Hepatocyte (in vitro differentiated cells): ENCODE results near the gene TTLL7.

ENCODE experiments used
- EZH2 ChIP-seq: fragments of 200-600 bp; sonication (generic); IDR thresholded peaks from 2 replicates; pipeline ENCODE4 v1.6.1; 2016; ENCODE audit warnings: antibody characterized with exemption, mild to moderate bottlenecking, borderline replicate concordance
- EZH2phosphoT487 ChIP-seq: fragments of 200-600 bp; sonication (generic); IDR thresholded peaks from one replicate; pipeline ENCODE4 v1.6.1; 2018; ENCODE audit warnings: antibody characterized with exemption, mild to moderate bottlenecking, low read depth, moderate library complexity; ENCODE audit not compliant: unreplicated experiment, severe bottlenecking
- TF ChIP-seq, protein P1 (sequence below): fragments of 200-600 bp; sonication (generic); IDR thresholded peaks from 2 replicates; pipeline ENCODE4 v1.5.1; 2016; ENCODE audit warnings: antibody characterized with exemption, mild to moderate bottlenecking; ENCODE audit not compliant: poor library complexity

DNA sequence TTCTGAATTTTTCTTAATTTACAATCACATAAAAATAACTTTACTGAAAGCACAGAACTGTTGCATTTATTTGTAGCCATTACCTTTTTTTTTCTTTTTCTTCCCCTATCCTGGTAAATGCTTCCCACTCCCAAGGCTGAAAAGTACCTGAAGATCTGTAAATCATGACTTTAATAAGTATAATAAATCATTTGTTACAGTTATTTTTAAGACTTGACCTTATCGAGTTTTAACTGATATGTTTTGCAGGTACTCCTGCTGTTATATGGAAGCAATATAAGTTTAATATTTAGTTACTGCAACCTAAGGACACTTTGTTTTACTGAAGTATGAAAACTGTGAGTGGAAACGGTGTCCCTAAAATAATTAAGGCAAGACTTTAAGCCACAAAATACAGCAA lies 142.6 kb downstream of the TTLL7 start:
- TF ChIP-seq, protein P1, sequence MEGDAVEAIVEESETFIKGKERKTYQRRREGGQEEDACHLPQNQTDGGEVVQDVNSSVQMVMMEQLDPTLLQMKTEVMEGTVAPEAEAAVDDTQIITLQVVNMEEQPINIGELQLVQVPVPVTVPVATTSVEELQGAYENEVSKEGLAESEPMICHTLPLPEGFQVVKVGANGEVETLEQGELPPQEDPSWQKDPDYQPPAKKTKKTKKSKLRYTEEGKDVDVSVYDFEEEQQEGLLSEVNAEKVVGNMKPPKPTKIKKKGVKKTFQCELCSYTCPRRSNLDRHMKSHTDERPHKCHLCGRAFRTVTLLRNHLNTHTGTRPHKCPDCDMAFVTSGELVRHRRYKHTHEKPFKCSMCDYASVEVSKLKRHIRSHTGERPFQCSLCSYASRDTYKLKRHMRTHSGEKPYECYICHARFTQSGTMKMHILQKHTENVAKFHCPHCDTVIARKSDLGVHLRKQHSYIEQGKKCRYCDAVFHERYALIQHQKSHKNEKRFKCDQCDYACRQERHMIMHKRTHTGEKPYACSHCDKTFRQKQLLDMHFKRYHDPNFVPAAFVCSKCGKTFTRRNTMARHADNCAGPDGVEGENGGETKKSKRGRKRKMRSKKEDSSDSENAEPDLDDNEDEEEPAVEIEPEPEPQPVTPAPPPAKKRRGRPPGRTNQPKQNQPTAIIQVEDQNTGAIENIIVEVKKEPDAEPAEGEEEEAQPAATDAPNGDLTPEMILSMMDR = no peak
- TF ChIP-seq EZH2phosphoT487 = no peak
- no peak for TF ChIP-seq EZH2
